ENCODE measurements around the gene ZNF281. TPM values are rescaled to one million over a fixed set of nuclear protein-coding genes. Genes with fewer than 3 reads are reported as not detected.

The ZNF281 gene
- total RNA-seq, 2 experiments from 2014 or later = 15.2 to 17.6 TPM

DNA sequence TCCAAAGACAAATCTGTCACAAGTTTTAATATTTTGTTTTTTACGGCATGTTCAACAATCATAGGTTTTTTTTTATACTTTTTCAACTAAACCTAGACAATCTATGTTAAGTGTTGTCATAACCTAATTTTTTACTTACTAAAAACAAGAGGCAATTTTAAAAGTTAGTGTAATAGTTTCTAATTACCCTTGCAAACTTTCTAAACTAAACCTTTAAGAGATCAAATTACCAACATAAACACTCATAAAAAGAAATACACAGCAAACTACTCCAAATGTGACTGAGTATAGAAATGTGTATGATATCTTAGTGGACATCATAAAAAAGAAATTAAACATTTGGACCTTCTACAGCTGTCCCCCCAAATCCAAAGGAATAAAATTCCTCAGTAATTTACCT is 10.0 kb downstream of the ZNF281 start:
- H3K4me1 Mint-ChIP-seq = peaks cover 5% of the 10 kb centered on the region
- no peak overlapping the region for H3K27ac Mint-ChIP-seq
- POLR2A ChIA-PET = no interaction called here
- H3K4me3 Mint-ChIP-seq = no peak overlapping the region
- peaks cover 7% of the 10 kb centered on the region for H3K36me3 Mint-ChIP-seq (ENCODE audit: low read depth)
- no peak for DNase-seq
- CTCF ChIA-PET = no interaction called here
- H3K27me3 Mint-ChIP-seq = no peaks in the 10 kb centered on the region
- no peaks in the 10 kb centered on the region for H3K9me3 Mint-ChIP-seq

DNA sequence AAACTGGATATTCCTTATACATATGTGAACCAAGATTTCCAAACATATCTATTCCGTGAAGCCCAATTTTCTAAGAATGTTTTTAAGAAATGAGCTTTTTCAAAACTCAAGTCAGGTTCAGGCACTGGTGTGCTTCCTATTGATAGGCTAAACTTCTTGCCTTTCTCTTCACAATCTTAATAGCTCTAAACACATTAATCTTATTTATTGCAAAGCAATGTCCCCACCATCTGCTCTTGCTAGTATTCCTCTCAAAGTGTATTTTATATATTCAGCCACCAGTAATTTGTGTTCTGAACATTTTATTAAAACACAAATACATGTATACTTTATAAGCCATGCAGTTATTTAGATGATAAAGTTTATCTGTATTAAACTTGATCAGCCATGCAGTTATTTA is 11.5 kb downstream of the ZNF281 start:
- peaks cover 4% of the 10 kb centered on the region for H3K36me3 Mint-ChIP-seq (ENCODE audit: low read depth)
- H3K4me1 Mint-ChIP-seq = peaks cover 2% of the 10 kb centered on the region
- H3K9me3 Mint-ChIP-seq = no peaks in the 10 kb centered on the region
- H3K27ac Mint-ChIP-seq = no peak overlapping the region
- H3K27me3 Mint-ChIP-seq = no peaks in the 10 kb centered on the region
- DNase-seq = no peak
- POLR2A ChIA-PET = no interaction called here
- CTCF ChIA-PET = no interaction called here
- no peak overlapping the region for H3K4me3 Mint-ChIP-seq

DNA sequence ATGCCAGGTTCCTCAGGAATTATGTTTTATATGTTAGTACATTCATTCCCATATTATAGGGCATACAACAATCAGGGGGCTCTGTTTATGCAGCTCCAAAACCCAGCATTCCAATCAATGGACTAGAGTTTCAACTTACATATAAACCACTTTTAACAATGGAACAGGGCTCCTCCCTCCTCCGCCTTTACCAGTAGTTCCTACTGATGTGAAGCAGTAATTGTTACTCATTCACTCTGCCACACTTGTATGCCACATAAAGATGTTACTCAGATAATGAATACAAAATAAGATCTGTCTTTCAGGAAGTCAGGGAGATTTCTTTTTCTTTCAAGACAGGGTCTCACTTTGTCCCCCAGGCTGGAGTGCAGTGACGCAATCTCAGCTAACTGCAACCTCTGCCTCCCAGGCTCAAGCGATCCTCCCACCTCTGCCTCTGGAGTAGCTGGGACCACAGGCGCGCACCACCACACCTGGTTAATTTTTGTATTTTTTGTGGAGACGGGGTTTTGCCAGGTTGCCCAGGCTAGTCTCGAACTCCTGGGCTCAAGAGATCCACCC is 17.1 kb downstream of the ZNF281 start:
- no peak overlapping the region for H3K4me3 Mint-ChIP-seq
- no peaks in the 10 kb centered on the region for H3K27me3 Mint-ChIP-seq

DNA sequence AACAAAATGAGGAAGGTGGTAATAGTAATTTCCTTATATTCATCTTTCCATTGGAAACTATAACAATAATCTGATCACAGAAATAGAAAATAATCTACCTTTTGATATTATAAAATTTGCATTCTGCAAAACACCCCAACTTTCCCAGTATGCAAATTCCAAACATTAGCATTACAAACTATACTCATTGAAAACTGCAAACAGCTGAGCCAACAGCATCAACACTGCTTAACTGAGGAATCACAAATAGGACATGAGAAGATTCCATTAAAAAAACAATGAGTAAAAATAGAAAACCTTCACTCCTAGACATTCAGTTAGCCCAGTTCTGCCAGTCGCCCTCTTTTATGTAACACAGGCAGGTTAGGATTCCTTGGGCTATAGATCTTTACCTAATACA is 18.1 kb downstream of the ZNF281 start:
- DNase-seq = no peak
- H3K27ac Mint-ChIP-seq = no peak overlapping the region
- H3K27me3 Mint-ChIP-seq = no peaks in the 10 kb centered on the region
- no peaks in the 10 kb centered on the region for H3K9me3 Mint-ChIP-seq
- ChIA-PET CTCF (no interaction called here), POLR2A (no interaction called here)
- no peaks in the 10 kb centered on the region for H3K4me1 Mint-ChIP-seq
- H3K36me3 Mint-ChIP-seq (ENCODE audit: low read depth) = no peaks in the 10 kb centered on the region
- H3K4me3 Mint-ChIP-seq = no peak overlapping the region

More for the DNA sequence above, 17.1 kb downstream of the ZNF281 start:
- DNase-seq = no peak
- Mint-ChIP-seq H3K36me3 (ENCODE audit: low read depth) (no peaks in the 10 kb centered on the region), H3K27ac (no peak overlapping the region), H3K4me1 (no peaks in the 10 kb centered on the region), H3K9me3 (no peaks in the 10 kb centered on the region)
- CTCF ChIA-PET = no interaction called here
- POLR2A ChIA-PET = no interaction called here

DNA sequence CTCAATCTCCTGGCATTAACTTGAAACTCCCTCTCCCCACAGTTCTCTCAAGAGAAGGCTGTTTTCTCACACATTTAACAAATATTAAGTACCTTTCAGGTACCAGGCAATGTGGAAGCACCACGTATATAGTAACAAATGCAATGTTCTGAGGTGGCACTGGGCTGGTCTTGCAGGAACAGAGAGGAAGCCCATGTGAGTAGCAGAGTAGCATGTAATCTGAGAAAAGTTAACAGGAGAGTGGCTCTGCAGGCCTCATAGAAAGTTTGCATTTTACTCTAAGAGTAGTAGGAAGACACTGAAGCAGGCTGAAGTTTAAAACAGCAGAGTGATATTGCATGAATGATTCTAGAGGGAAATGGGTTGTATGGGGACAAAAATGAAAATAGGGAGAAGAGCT is 21.0 kb downstream of the ZNF281 start:
- CTCF ChIA-PET = interaction anchor here (0.6 kb wide), 1 partner anchor 93 kb away, joined by 3 read pairs; no protein-coding TSS in a partner anchor
- H3K4me3 Mint-ChIP-seq = no peak overlapping the region
- POLR2A ChIA-PET = no interaction called here
- no peak for DNase-seq
- H3K4me1 Mint-ChIP-seq = no peaks in the 10 kb centered on the region
- H3K9me3 Mint-ChIP-seq = no peaks in the 10 kb centered on the region
- no peaks in the 10 kb centered on the region for H3K27me3 Mint-ChIP-seq
- H3K36me3 Mint-ChIP-seq (ENCODE audit: low read depth) = no peaks in the 10 kb centered on the region
- no peak overlapping the region for H3K27ac Mint-ChIP-seq

DNA sequence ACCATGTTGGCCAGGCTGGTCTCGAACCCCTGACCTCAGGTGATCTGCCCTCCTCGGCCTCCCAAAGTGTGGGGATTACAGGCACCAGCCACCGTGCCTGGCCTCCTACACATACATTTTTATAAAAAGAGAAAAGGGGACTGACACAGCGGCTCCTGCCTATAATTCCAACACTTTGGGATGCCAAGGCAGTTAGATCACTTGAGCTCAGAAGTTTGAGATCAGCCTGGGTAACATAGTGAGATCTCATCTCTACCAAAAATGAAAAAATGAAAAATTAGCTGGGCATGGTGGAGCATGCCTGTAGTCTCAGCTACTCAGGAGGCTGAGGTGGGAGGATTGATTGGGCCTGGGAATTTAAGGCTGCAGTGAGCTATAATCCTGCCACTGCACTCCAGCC is 23.4 kb downstream of the ZNF281 start:
- Mint-ChIP-seq H3K4me3 (no peak overlapping the region), H3K9me3 (no peaks in the 10 kb centered on the region), H3K27me3 (no peaks in the 10 kb centered on the region), H3K36me3 (ENCODE audit: low read depth) (no peaks in the 10 kb centered on the region), H3K27ac (no peak overlapping the region), H3K4me1 (no peaks in the 10 kb centered on the region)
- ChIA-PET CTCF (interaction anchor here (0.6 to 1.3 kb wide), 6 partner anchors 14 to 206 kb away, joined by 3 to 5 read pairs (median 4); no protein-coding TSS in a partner anchor), POLR2A (no interaction called here)
- DNase-seq = no peak

DNA sequence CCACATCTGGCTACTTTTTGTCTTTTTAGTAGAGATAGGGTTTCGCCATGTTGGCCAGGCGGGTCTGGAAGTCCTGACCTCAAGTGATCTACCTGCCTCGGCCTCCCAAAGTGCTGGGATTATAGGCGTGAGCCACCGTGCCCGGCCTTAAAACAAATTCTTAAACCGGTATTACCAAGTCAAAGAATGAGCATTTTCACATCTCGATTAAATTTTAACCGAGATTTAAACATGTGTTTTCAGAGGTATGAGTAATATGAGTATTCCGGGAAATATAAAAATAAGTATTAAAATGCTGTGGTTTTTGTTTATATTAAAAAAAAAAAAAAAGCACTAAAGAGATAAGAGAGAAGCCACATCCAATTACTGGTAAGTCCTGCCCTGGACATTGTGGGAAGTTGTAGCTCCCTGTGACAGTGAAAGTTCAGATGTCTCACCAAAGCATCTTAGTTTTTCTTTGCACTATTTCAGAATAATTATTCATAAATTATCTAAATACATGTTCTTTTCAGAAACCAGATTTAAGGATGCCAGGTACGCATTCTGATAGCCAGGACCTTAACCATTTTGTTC is 24.9 kb downstream of the ZNF281 start:
- H3K4me3 Mint-ChIP-seq = no peak overlapping the region
- H3K4me1 Mint-ChIP-seq = no peaks in the 10 kb centered on the region
- ChIA-PET POLR2A (no interaction called here), CTCF (interaction anchor here (0.9 kb wide), 1 partner anchor 11 kb away, joined by 3 read pairs; no protein-coding TSS in a partner anchor)
- no peaks in the 10 kb centered on the region for H3K27me3 Mint-ChIP-seq
- H3K36me3 Mint-ChIP-seq (ENCODE audit: low read depth) = no peaks in the 10 kb centered on the region
- no peaks in the 10 kb centered on the region for H3K9me3 Mint-ChIP-seq
- H3K27ac Mint-ChIP-seq = no peak overlapping the region
- DNase-seq = no peak

DNA sequence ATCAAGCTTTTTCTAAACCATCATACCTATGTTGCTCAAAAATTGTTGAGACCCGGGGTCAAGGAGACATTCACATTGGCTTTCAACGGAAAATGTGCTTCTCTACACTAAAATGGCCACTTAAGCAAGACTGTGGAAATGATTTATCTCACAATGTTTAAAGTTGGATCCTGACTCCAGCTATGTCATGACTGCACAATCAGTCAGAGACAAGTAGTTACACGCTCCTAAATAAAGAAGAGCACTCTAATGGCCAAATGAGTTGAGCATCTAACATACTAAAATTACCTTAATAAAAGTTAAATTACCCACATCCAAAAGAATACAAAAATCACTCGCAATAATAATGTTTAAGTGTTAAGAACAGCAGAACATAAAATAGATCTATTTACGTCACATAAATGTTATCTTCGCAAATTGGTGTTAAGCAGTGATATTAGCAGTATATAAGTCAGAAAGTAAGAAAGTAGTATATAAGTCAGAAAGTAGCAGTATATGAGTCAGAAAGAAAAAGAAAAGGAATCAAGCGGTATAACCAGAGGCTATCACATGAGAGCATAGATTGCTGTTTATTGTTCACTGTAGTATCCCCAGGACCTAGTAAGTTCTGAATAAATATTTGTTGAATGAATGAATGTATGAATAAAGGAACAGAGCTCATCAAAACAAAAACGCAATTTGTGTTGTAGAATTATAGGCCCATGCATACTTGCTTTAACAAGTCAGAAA is 28.4 kb downstream of the ZNF281 start:
- no peak for DNase-seq
- POLR2A ChIA-PET = no interaction called here

DNA sequence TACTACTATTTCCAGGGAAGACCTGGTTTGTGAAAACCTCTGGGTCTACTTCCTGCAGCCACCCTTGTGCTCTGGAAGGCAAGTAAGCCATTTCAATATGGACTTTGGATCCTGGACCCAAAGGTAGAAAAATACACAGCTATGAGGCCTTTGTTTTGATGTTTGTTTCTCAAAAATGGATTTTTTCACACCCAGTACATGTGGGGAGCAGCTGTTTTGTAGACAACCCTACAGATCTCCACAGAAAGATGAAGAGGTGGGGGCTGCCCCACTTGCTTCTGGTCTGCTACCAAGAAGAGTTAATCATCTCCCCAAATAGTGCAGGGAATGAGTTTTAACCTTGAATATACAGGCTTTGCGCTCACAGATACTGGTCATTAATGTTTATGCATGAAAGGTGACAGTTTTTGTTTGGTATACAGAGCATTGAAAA is 29.2 kb downstream of the ZNF281 start:
- no peaks in the 10 kb centered on the region for H3K36me3 Mint-ChIP-seq (ENCODE audit: low read depth)
- H3K4me3 Mint-ChIP-seq = no peak overlapping the region
- POLR2A ChIA-PET = no interaction called here
- no peaks in the 10 kb centered on the region for H3K27me3 Mint-ChIP-seq
- H3K9me3 Mint-ChIP-seq = peaks cover 6% of the 10 kb centered on the region
- H3K4me1 Mint-ChIP-seq = peaks cover 9% of the 10 kb centered on the region
- H3K27ac Mint-ChIP-seq = no peak overlapping the region
- CTCF ChIA-PET = interaction anchor here (1.0 kb wide), 1 partner anchor 8 kb away, joined by 3 read pairs; no protein-coding TSS in a partner anchor
- DNase-seq = no peak

More for the DNA sequence above, 28.4 kb downstream of the ZNF281 start:
- H3K27ac Mint-ChIP-seq = no peak overlapping the region
- H3K4me1 Mint-ChIP-seq = peaks cover 9% of the 10 kb centered on the region
- H3K4me3 Mint-ChIP-seq = no peak overlapping the region
- peaks cover 5% of the 10 kb centered on the region for H3K9me3 Mint-ChIP-seq
- CTCF ChIA-PET = interaction anchor here (1.0 kb wide), 1 partner anchor 9 kb away, joined by 3 read pairs; no protein-coding TSS in a partner anchor
- H3K36me3 Mint-ChIP-seq (ENCODE audit: low read depth) = no peaks in the 10 kb centered on the region
- H3K27me3 Mint-ChIP-seq = no peaks in the 10 kb centered on the region

DNA sequence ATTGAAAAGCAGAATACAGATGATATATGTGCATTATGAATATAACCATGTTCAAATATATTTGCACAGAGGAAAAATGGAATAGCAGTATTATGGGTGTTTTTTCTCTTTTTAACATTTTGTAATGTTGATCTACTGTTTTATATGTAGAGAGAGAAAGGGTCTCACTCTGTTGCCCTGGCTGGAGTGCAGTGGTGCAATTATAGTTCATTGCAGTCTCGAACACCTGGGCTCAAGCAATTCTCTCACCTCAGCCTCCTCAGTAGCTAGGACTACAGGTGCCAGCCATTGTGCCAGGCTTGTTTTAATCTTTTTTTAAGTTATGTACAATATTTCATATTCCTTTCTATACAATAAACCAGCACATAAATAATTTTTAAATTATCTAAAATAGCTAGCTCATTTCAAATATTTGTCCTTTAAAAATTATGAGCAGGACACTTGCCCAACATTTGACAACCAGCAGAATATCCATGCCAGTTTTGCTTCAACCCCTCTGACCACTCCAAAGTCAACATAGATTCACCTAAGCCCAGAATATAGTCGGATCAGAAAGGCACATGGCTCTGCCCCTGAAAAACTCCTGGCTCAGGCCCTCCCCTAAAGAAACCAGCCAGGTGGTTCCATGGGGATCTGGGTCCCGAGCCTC is 29.8 kb downstream of the ZNF281 start:
- DNase-seq = no peak
- Mint-ChIP-seq H3K4me3 (no peak overlapping the region), H3K4me1 (peaks cover 9% of the 10 kb centered on the region), H3K27me3 (no peaks in the 10 kb centered on the region), H3K9me3 (peaks cover 6% of the 10 kb centered on the region), H3K27ac (no peak overlapping the region), H3K36me3 (ENCODE audit: low read depth) (no peaks in the 10 kb centered on the region)
- POLR2A ChIA-PET = no interaction called here
- CTCF ChIA-PET = no interaction called here

DNA sequence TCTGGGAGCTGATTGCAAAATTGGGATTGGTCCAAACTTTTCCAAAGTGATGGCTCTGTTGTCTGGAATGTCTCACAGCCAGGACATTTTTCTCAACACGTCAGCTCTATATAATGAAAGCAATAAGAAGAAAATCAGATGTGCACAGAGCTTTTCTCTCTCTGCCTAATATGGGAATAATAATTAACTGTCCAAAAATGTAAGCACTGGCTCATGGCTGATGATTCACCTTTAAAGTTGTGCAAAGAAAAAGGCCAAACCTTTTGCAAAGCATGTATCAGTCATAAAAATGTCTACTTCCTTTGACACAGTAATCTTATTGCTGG is 30.4 kb downstream of the ZNF281 start:
- DNase-seq = no peak
- Mint-ChIP-seq H3K4me3 (no peak overlapping the region), H3K27ac (no peak overlapping the region), H3K9me3 (peaks cover 6% of the 10 kb centered on the region), H3K27me3 (no peaks in the 10 kb centered on the region), H3K36me3 (ENCODE audit: low read depth) (no peaks in the 10 kb centered on the region), H3K4me1 (peaks cover 9% of the 10 kb centered on the region)
- POLR2A ChIA-PET = no interaction called here
- CTCF ChIA-PET = interaction anchor here (0.6 kb wide), 2 partner anchors 15 to 388 kb away, joined by 3 to 4 read pairs; no protein-coding TSS in a partner anchor

DNA sequence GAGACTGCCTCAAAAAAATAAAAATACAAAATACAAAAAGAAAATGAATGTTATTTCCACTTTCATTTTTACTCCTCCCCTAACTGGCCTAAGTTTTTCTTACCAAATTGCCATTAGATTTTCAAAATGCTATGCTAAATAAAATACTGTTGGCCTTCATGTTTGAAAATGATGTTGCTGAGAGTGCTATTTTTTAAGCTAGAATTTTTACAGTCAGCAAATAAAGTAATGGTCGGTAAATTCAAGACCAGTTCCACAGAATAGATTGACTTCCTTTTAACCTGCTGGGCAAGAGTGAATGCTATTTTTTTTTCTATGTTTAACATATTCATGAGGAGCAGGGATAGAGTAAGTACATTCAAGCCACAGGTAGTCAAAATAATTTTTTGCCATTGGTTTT is 31.7 kb downstream of the ZNF281 start:
- ChIA-PET CTCF (interaction anchor here (0.5 to 2.0 kb wide), 2 partner anchors 10 to 13 kb away, joined by 3 to 5 read pairs; no protein-coding TSS in a partner anchor), POLR2A (no interaction called here)
- H3K27ac Mint-ChIP-seq = no peak overlapping the region
- H3K9me3 Mint-ChIP-seq = peaks cover 6% of the 10 kb centered on the region
- peaks cover 9% of the 10 kb centered on the region for H3K4me1 Mint-ChIP-seq
- no peaks in the 10 kb centered on the region for H3K27me3 Mint-ChIP-seq
- H3K4me3 Mint-ChIP-seq = no peak overlapping the region
- DNase-seq = no peak
- no peaks in the 10 kb centered on the region for H3K36me3 Mint-ChIP-seq (ENCODE audit: low read depth)

DNA sequence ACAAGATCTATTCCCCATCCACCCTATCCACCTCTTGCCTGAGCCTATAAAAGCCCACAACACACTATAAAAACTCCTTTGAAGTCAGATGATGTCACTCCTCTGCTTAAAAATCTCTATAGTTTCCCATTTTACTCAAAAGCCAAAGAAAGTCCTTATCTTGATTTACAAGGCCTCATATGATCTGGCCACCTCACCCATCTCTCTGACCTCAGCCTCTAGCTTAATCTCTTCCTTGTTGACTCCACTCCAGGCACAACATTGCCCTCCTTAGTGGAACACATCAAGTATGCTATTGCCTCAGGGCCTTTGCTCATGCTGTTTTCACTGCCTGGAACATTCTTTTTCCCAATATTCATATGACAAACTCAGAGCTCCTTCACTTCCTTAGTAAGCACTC is 33.3 kb downstream of the ZNF281 start:
- Mint-ChIP-seq H3K4me3 (no peak overlapping the region), H3K27ac (no peak overlapping the region), H3K27me3 (no peaks in the 10 kb centered on the region), H3K4me1 (peaks cover 9% of the 10 kb centered on the region), H3K36me3 (ENCODE audit: low read depth) (no peaks in the 10 kb centered on the region), H3K9me3 (peaks cover 6% of the 10 kb centered on the region)
- ChIA-PET CTCF (interaction anchor here (2.0 kb wide), 1 partner anchor 11 kb away, joined by 5 read pairs; no protein-coding TSS in a partner anchor), POLR2A (interaction anchor here (0.7 kb wide), 1 partner anchor 28 kb away, joined by 5 read pairs; no protein-coding TSS in a partner anchor)
- DNase-seq = no peak

Measured in activated CD4-positive, alpha-beta T cell treated with anti-CD3 and anti-CD28 coated beads, Interleukin-2, amount 10 ng/mL, durations not matched to agents 7 days and 5 days (primary cell).